HG02798 (cell line): Measurements from ENCODE around the gene NAPSA.
"Not testable (repeated sequence)": the region's sequence is repeated elsewhere in the genome, so short reads cannot be mapped to it uniquely, and the experiment has no call there.

ENCODE experiments used
- ATAC-seq: cut with Tn5 transposase; IDR thresholded peaks from one replicate; pipeline ENCODE4 v1.9.1; 2021; ENCODE audit warnings: mild to moderate bottlenecking; ENCODE audit not compliant: unreplicated experiment, poor library complexity

NAPSA gene

GRCh38 chr19:50365434-50366306 is at the start of gene NAPSA:
NAPSA (minus strand) TSS chr19:50365639; CDS start chr19:50365621, 18 bp downstream.
- ATAC-seq = no peak

GRCh38 chr19:50413531-50413930 is 48.1 kb upstream of the NAPSA start:
- ATAC-seq = no peak

DNA sequence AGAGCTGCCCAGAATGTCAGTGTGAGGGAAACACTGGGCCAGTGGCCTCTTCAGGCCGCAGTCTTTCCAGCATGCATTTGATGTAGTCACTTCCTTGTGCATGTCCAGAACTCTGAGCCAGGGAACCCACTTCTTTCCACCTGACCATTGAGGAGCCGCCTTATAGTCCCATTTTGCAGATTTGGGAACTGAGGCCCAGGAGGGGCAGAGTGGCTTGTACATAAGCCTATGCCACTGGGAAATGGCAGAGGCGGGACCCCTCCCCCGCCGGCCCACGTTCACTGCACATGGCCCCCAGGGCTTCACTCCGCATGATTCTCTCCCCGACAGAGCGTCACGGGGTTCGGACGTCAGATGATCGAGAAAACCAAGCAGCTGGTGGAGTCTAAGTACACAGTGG is 47.7 kb upstream of the NAPSA start:
- no peak for ATAC-seq

- ATAC-seq = no peak
Measured at GRCh38 chr19:50412419-50412818, 47.0 kb upstream of the NAPSA start.

DNA sequence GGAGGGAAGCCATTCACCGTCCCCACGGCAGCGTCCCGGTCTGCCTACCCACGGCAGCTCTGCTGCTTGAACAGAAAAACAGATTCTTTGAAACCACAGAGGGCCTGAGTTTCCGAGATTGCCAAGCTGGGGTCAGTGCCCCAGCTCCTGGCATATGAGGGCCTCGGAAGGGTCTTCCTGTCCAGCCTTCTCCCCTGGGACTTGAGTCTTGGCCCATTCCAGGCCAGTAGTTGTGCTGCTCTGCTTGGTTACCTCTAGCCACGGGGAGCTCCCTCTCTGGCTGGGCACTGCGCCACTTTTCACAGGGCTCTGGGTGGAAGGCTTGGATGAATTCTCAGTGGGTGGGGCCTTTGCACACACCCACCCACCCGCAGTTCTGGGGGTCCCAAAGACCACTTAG is 44.7 kb upstream of the NAPSA start:
- ATAC-seq = no peak

- no peak for ATAC-seq
Measured at GRCh38 chr19:50409347-50409746, 43.9 kb upstream of the NAPSA start.

- ATAC-seq = no peak
Measured at GRCh38 chr19:50406829-50407228, 41.4 kb upstream of the NAPSA start.

DNA sequence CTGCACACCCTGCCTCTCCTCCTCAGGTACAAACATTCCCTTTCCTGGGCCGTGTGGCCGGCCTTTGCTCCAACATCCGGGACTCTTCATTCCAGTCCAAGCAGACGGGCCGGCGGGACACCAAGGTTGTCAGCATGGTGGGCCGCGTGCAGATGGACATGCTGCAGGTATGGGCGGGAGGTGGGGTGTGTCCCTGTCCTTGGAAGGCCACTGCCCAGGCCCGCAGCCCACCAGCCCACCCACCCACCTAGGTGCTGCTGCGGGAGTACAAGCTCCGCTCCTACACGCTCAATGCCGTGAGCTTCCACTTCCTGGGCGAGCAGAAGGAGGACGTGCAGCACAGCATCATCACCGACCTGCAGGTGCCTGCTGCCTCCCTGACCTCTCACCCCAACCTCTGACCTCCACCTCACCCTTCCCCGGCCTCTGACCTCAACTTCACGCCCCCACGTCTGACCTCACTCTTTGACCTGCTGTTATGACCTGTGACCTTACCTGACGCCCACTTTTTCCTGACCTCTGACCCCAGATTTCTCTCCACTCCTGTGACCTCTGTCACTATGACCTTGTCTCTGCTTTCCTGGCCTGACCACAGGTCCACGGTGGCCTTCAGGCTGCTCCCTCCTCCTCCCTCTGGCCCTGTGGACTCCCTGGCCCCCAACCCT is 40.8 kb upstream of the NAPSA start:
- no peak for ATAC-seq

- no peak for ATAC-seq
Measured at GRCh38 chr19:50402544-50403301, 37.3 kb upstream of the NAPSA start.

DNA sequence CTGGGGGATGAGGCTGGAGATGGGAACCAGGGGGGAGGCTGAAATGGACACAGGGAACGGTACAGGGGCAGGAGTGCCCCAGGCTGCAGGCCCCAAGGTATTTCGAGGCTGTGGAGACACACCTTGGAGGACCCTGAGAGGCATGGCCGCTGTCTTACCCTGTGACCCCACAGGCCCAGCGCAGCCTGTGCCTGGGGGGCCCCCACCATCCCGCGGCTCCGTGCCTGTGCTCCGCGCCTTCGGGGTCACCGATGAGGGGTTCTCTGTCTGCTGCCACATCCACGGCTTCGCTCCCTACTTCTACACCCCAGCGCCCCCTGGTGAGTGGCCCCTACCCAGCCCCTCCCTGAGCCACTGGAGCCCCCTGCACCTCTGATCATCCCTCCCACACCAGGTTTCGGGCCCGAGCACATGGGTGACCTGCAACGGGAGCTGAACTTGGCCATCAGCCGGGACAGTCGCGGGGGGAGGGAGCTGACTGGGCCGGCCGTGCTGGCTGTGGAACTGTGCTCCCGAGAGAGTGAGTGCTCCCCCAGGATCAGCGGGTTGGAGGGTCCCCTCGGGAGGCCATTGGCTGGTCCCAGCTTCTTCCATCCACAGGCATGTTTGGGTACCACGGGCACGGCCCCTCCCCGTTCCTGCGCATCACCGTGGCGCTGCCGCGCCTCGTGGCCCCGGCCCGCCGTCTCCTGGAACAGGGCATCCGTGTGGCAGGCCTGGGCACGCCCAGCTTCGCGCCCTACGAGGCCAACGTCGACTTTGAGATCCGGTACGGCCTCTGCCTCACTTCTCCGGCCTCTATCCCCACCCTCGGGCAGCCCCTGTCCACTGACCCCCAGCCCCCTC is 36.4 kb upstream of the NAPSA start:
- no peak for ATAC-seq

- ATAC-seq = no peak
Measured at GRCh38 chr19:50399368-50399745, 33.9 kb upstream of the NAPSA start.

GRCh38 chr19:50398675-50399367 is 33.4 kb upstream of the NAPSA start:
- no peak for ATAC-seq

DNA sequence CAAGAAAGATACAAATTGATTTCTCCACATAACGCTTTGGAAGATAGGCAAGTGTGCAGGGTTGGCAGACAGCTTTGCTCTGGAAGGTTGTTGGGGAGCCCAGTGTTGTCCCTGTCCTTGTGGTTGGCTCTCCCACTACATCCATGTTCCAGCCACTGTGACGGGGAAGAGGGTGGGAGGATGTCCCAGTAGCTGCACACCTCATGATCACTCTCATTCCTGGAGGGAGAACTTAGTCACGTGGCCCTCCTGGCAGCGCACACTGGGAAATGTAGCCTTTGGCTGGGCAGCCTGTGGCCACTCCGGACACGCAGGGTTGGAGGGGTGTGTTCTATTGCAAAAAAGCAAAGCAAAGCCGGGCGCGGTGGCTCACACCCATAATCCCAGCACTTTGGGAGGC is 28.6 kb upstream of the NAPSA start:
- ATAC-seq = no peak

- no peak for ATAC-seq
Measured at GRCh38 chr19:50393589-50393988, 28.1 kb upstream of the NAPSA start.

DNA sequence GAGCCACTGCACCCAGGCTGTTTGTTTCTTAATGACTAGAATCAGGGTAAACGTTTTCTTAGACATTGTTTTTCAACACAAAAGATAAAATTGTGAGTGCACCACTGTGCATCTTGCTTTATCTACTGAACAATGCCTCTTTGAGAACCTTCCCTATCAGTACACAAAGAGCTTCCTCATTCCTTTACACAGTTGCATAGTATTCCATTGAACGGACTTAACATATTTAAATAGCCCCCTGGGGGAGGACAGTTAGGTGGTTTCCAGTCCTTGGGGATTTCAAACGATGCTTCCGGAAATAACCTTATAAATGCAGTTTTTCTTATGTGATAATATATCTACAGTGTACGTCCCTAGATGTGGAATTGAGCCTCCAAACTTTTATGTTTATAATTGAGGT is 27.3 kb upstream of the NAPSA start:
- ATAC-seq = no peak

DNA sequence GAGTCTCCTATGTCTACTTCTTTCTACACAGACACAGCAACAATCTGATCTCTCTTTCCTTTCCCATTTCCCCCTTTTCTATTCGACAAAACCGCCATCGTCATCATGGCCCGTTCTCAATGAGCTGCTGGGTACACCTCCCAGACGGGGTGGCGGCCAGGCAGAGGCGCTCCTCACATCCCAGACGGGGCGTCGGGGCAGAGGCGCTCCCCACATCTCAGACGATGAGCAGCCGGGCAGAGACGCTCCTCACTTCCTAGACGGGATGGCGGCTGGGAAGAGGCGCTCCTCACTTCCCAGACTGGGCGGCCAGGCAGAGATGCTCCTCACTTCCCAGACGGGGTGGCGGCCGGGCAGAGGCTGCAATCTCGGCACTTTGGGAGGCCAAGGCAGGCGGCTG is 25.5 kb upstream of the NAPSA start:
- not testable (repeated sequence) for ATAC-seq

DNA sequence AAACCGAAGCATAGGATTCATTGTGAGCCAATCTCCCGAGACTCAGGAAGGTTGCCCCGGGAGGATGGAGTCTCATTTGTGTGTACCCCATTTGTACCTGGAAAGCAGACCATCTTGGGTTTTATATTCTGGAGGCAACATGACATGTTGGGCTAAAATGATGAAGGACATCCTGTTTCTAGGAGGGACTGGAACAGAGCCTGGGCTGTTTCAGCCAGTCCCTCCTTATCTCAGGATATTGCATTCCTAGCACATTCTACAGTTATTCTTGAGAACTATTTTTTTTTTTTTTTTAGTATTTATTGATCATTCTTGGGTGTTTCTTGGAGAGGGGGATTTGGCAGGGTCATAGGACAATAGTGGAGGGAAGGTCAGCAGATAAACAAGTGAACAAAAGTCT is 24.9 kb upstream of the NAPSA start:
- not testable (repeated sequence) for ATAC-seq

GRCh38 chr19:50387868-50388245 is 22.4 kb upstream of the NAPSA start:
- ATAC-seq = no peak

DNA sequence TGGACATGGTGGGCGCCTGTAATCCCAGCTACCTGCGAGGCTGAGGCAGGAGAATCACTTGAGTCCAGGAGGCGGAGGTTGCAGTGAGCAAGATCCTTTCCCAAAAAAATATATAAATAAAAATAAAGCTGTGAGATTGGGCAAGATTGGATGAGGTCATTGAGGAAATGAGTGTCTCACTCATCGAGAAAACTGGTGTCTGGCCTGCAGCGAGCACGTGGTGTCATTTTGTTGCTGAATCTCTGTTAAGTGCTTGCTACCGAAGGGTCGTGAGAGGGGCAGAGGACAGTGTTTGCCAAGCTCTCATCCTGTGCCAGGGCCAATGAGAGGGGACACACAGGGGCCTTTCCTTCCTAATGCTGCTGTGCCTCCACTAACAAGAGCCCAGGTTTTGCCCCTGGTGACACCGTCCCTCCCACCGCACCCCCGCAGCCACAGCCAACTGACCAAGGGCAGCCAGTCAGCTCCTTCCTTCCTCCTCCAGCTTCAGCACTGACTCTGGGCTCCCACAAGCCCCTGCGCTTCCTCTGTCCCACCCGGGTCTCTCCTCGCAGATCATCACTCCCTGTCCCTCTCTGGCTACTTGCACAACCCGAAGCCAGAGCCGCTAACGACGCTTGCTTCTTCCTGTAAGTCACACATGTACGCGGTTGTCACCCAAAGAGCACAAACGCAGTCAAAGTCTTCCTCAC is 21.9 kb upstream of the NAPSA start:
- ATAC-seq = no peak
